IPS DF 6.9 (cell line): ENCODE results near the gene RCSD1.

Source experiments
- DNase-seq: peaks from one replicate; pipeline ENCODE4 v3.0.0-alpha.2; 2013; ENCODE audit warnings: low read depth, low spot score
- H3K27ac ChIP-seq: one replicate; pipeline ENCODE4 v1.5.1; 2013; ENCODE audit warnings: low read length, control low read depth
- H3K27me3 ChIP-seq: 2 replicates; pipeline ENCODE4 v1.6.1; 2013; ENCODE audit warnings: mild to moderate bottlenecking, low read length; ENCODE audit not compliant: control insufficient read depth, insufficient read depth
- H3K36me3 ChIP-seq: 2 replicates; pipeline ENCODE4 v1.6.1; 2013; ENCODE audit warnings: low read length; ENCODE audit not compliant: control insufficient read depth, insufficient read depth
- H3K4me1 ChIP-seq: 2 replicates; pipeline ENCODE4 v1.6.1; 2013; ENCODE audit warnings: low read length; ENCODE audit not compliant: control insufficient read depth, insufficient read depth
- H3K4me3 ChIP-seq: 2 replicates; pipeline ENCODE4 v1.5.1; 2013; ENCODE audit warnings: mild to moderate bottlenecking, low read length
- H3K9me3 ChIP-seq: 2 replicates; pipeline ENCODE4 v1.6.1; 2013; ENCODE audit warnings: low read length, inconsistent platforms; ENCODE audit not compliant: control insufficient read depth, insufficient read depth
- WGBS: extraction: QIAGEN DNeasy Blood & Tissue Kit; methylation state at CpG from one replicate; pipeline ENCODE4 v1.1.7; 2013; ENCODE audit warnings: mixed read lengths, missing lambda C conversion rate; ENCODE audit not compliant: insufficient read length, insufficient coverage; 5-methylcytosine and 5-hydroxymethylcytosine counted together

Gene RCSD1

GRCh38 chr1:167698313-167698712 is 68.3 kb downstream of the RCSD1 start:
- Histone ChIP-seq H3K4me1 (no peaks in the 10 kb centered on the region), H3K27ac (no peak overlapping the region), H3K4me3 (no peak overlapping the region), H3K9me3 (no peaks in the 10 kb centered on the region), H3K27me3 (no peaks in the 10 kb centered on the region), H3K36me3 (no peaks in the 10 kb centered on the region)
- no peak for DNase-seq
- WGBS, result no CpG with 5 or more reads among the region's 4 CpGs

GRCh38 chr1:167701510-167701909 is 71.5 kb downstream of the RCSD1 start:
- no CpG with 5 or more reads among the region's 1 CpG for WGBS
- Histone ChIP-seq H3K9me3 (no peaks in the 10 kb centered on the region), H3K27ac (no peak overlapping the region), H3K36me3 (no peaks in the 10 kb centered on the region), H3K4me1 (no peaks in the 10 kb centered on the region; the same call in 1 of the 2 replicates), H3K4me3 (no peak overlapping the region), H3K27me3 (no peaks in the 10 kb centered on the region)
- DNase-seq, result no peak

- Histone ChIP-seq H3K36me3 (no peaks in the 10 kb centered on the region), H3K4me3 (no peak overlapping the region), H3K9me3 (no peaks in the 10 kb centered on the region), H3K4me1 (no peaks in the 10 kb centered on the region; the same call in 1 of the 2 replicates), H3K27ac (no peak overlapping the region), H3K27me3 (no peaks in the 10 kb centered on the region)
- DNase-seq, result no peak
- no CpG with 5 or more reads among the region's 1 CpG for WGBS
Measured at GRCh38 chr1:167703557-167703956, 73.5 kb downstream of the RCSD1 start.

GRCh38 chr1:167704715-167705114 is 74.7 kb downstream of the RCSD1 start:
- WGBS, result no CpG with 5 or more reads among the region's 2 CpGs
- Histone ChIP-seq H3K4me1 (no peaks in the 10 kb centered on the region; the same call in 1 of the 2 replicates), H3K9me3 (no peaks in the 10 kb centered on the region), H3K27me3 (no peaks in the 10 kb centered on the region), H3K4me3 (no peak overlapping the region), H3K27ac (no peak overlapping the region), H3K36me3 (no peaks in the 10 kb centered on the region)
- DNase-seq, result no peak

- H3K9me3 ChIP-seq, result no peaks in the 10 kb centered on the region
- H3K4me1 ChIP-seq, result no peaks in the 10 kb centered on the region; the same call in 1 of the 2 replicates
- H3K4me3 ChIP-seq, result no peak overlapping the region
- no peak overlapping the region for H3K27ac ChIP-seq
- no peak for DNase-seq
- no CpG with 5 or more reads among the region's 6 CpGs for WGBS
- H3K27me3 ChIP-seq, result no peaks in the 10 kb centered on the region
- no peaks in the 10 kb centered on the region for H3K36me3 ChIP-seq
Measured at GRCh38 chr1:167705250-167705649, 75.2 kb downstream of the RCSD1 start.

- no CpG with 5 or more reads among the region's 2 CpGs for WGBS
- Histone ChIP-seq H3K27ac (no peak overlapping the region), H3K36me3 (no peaks in the 10 kb centered on the region), H3K4me1 (no peaks in the 10 kb centered on the region; the same call in 1 of the 2 replicates), H3K4me3 (no peak overlapping the region), H3K9me3 (no peaks in the 10 kb centered on the region), H3K27me3 (no peaks in the 10 kb centered on the region)
- DNase-seq, result no peak
Measured at GRCh38 chr1:167706363-167706762, 76.3 kb downstream of the RCSD1 start.

- no peak overlapping the region for H3K27ac ChIP-seq
- no peaks in the 10 kb centered on the region; the same call in 1 of the 2 replicates for H3K4me1 ChIP-seq
- WGBS, result no CpG with 5 or more reads among the region's 10 CpGs
- no peaks in the 10 kb centered on the region for H3K27me3 ChIP-seq
- no peaks in the 10 kb centered on the region for H3K36me3 ChIP-seq
- H3K9me3 ChIP-seq, result no peaks in the 10 kb centered on the region
- H3K4me3 ChIP-seq, result no peak overlapping the region
- no peak for DNase-seq
Measured at GRCh38 chr1:167706931-167707877, 77.2 kb downstream of the RCSD1 start.

GRCh38 chr1:167707942-167708341 is 77.9 kb downstream of the RCSD1 start:
- Histone ChIP-seq H3K27me3 (no peaks in the 10 kb centered on the region; the same call in 1 of the 2 replicates), H3K27ac (no peak overlapping the region), H3K9me3 (no peaks in the 10 kb centered on the region), H3K36me3 (no peaks in the 10 kb centered on the region), H3K4me1 (no peaks in the 10 kb centered on the region; the same call in 1 of the 2 replicates), H3K4me3 (no peak overlapping the region)
- DNase-seq, result no peak
- no CpG with 5 or more reads among the region's 4 CpGs for WGBS

- Histone ChIP-seq H3K9me3 (no peaks in the 10 kb centered on the region), H3K27ac (no peak overlapping the region), H3K27me3 (no peaks in the 10 kb centered on the region; the same call in 1 of the 2 replicates), H3K4me1 (peaks cover 3% of the 10 kb centered on the region; the same call in 1 of the 2 replicates), H3K36me3 (no peaks in the 10 kb centered on the region), H3K4me3 (no peak overlapping the region)
- no peak for DNase-seq
- no CpG with 5 or more reads among the region's 3 CpGs for WGBS
Measured at GRCh38 chr1:167708940-167709389, 78.9 kb downstream of the RCSD1 start.

- H3K36me3 ChIP-seq, result no peaks in the 10 kb centered on the region
- DNase-seq, result no peak
- no peaks in the 10 kb centered on the region; the same call in 1 of the 2 replicates for H3K27me3 ChIP-seq
- H3K4me1 ChIP-seq, result peaks cover 3% of the 10 kb centered on the region; the same call in 1 of the 2 replicates
- no CpG with 5 or more reads among the region's 1 CpG for WGBS
- no peak overlapping the region for H3K27ac ChIP-seq
- H3K4me3 ChIP-seq, result no peak overlapping the region
- no peaks in the 10 kb centered on the region for H3K9me3 ChIP-seq
Measured at GRCh38 chr1:167710836-167711235, 80.8 kb downstream of the RCSD1 start.
